Fibroblast of skin of abdomen (primary cell): ENCODE measurements around the gene MKI67.
"Not testable (repeated sequence)": the region's sequence is repeated elsewhere in the genome, so short reads cannot be mapped to it uniquely, and the experiment has no call there.

Experiments
- DNase-seq: peaks from one replicate; pipeline ENCODE4 v3.0.0-alpha.2; 2013

The MKI67 gene

DNA sequence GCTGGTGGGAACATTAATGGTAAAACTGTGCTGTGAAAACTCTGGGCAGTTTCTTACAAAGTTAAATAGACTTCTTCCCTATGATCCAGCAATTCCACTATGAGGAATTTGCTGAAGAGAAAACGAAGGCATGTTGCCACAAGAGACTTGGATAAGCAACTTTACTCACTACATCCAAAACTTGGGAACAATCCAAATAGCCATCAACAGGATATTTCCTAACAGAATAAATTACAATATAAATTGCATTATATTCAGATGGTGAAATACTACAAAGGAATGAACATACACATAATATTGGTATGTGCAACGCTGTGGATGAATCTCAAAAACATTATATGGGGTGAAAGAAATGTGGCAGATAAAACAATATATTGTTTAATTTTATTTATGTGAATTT is 21.4 kb upstream of the MKI67 start:
- peak; percentile 97 for DNase-seq

DNA sequence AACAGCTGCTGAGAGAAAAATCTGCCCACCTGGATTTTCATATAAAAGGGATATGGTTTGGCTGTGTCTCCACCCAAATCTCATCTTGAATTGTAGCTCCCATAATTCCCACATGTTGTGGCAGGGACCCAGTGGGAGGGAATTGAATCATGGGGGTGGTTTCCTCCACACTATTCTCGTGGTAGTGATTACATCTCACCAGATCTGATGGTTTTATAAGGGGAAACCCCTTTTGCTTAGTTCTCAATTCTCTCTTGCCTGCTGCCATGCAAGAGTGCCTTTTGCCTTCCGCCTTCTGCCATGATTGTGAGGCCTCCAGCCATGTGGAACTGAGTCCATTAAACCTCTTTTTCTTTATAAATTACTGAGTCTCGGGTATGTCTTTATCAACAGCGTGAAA is 20.8 kb upstream of the MKI67 start:
- DNase-seq: no peak

DNA sequence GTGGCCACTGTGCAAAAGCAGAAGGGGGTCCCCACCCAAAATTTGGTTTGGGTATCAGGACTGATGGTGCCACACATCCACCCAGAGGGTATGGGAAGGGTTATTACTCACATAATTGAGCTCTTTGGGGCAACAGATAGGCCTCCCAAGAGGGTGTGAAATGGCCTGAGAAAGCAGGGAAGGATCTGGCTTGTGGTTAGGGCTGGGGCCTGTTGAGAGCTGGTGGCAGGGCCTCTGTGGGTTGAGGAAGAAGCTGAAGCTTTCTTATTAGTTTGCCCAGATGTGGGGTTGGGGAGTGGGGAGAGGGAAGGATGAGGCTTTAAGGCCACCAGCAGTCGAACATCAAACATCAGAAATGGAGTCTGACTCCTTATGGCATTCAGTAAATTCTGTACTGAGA is 18.3 kb upstream of the MKI67 start:
- DNase-seq: no peak

DNA sequence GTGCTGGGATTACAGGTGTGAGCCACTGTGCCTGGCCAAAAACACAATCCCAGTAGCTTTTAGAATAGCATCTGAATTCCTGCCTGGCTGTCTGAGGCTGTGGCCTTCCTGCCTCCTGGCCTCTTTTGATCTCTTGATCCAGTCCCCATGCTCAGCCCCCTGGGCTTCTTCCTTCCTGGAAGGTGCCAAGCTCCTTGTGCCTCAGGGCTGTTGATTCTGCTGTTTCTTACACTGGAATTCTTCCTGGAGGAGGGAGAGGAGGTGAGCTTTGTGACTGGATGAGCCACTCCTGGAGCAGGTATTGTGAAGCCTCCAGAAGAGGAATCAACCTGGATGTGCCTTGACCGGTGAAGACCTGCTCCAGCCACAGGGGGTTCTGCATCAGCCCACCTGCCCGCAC is 17.3 kb upstream of the MKI67 start:
- DNase-seq: no peak

DNA sequence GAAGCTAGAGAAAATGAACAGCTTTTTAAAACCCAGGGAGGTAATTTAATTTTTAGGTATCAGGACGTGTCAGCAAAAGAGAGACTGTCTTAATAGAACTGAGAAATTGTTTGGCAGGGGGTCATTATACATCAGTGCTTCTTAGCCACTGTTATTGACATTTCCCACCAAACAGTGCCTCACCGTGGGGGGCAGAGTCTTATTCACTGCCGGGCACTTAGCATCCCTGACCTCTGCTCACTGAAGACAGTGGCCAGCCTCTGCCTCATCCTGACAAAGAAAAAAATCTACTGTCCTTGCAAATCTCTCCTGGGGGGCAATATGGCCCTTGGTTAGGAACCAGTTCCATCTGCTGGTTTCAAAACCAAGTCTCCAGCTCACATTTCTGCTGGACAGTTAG is 14.2 kb upstream of the MKI67 start:
- no peak for DNase-seq

DNA sequence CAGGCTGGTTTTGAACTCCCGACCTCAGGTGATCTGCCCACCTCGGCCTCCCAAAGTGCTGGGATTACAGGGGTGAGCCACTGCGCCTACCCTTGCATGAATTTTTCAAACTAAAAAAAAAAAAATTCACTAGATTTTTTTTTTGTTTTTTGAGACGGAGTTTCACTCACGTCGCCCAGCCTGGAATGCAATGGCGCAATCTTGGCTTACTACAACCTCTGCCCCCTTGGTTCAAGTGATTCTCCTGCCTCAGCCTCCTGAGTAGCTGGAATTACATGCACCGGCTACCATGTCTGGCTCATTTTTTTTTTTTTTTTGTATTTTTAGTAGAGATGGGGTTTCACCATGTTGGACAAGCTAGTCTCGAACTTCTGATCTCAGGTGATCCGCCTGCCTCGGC is 12.2 kb upstream of the MKI67 start:
- DNase-seq: not testable (repeated sequence)

DNA sequence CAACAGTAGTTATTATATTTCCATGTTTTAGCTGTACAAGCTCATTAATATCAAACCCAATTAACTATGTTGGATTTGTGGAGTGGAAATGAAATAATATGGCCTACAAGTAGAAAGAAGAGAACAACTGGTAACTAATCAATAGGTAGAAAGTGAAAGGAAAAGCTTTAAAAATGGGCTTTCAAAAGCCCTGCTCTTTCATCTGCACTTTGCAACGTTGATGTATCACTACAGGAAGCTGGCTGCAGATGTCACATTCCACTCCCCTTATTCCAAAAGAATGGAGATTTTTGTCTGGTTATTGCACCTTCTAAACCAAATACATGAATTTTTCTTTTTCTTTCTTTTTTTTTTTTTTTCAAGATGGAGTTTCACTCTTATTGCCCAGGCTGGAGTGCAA is 11.7 kb upstream of the MKI67 start:
- DNase-seq: peak; percentile 59

DNA sequence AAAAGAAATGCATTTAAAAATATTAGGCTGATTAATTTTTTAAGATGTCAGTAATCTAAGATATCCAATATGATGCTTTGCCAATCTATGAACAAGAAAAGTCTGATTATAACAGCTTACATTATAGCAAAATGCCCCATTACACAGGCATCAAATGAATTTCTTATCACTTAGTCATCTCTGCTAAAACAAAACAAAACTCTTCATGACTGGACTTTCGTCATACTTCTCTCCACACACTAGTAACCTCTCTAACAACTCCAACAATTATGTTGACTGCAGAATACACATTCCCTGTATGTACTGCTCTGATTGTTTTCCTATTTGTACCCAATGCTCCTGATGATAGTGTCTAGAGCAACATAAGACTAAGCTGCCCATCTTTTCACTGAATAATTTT is 3.8 kb upstream of the MKI67 start:
- peak; percentile 35 for DNase-seq

DNA sequence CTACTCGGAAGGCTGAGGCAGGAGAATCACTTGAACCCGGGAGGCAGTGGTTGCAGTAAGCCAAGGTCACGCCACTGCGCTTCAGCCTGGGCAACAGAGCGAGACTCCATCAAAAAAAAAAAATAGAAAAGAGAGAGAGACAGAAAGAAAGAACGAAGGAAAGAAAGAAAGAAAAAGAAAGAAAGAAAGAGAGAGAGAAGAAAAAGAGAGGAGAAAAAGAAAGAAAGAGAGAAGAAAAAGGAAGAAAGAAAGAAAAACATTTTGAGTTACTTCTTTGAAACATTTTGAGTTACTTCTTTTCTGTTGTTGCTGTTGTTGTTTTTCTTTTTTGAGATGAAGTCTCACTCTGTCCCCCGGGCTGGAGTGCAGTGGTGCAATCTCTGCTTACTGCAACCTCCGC is 2.4 kb upstream of the MKI67 start:
- DNase-seq: no peak

DNA sequence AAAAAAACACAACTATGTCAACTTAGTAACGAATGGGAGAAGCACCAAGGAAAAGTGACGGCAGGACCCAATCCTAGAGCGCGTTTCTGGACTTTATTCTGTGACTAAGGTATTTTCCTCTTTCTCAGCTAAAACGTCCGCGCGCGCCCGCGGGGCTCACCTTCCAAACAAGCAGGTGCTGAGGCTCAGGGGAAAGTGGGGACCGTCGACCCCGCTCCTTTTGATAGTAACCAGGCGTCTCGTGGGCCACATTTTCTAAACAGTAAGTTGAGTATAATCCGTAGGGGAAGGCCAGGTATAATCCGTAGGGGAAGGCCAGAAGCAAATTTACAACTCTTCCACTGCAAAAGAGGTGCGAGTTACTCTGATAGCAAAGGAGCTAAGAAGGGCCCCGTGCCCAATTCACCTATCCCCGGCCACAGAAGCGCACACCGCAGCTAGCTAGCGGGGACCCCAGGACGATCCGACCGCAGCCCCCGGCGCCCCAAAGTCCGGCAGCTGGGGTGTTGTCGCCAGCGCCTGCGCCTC is 743 bp downstream of the MKI67 start:
- DNase-seq: no peak

DNA sequence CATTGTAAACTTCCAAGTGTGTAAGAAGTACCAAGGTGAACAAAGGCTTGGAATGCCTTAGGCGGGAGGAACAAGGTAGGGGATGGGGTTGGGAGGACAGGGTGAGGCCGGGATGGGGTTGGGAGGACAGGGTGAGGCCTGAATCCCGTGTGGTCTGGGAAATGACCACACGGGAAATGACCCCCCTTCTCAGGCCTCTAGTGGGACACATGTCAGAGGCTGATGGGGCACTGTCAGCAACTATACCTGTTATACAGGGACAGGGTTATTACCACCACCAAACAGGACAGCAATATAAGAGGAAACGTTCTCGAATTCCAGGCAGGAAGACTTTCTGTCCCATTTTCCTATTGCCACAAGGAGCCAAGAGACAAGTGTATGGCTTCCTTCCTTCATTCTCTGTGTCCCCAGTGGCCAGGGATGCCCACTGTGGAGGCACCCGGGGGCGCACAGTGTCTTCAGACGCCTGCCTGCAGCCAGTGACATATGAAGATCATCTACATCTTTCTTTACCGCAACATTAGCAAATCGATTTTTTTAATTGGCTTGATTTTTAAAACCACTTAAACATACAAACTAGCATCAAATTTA is 1.3 kb downstream of the MKI67 start:
- no peak for DNase-seq

DNA sequence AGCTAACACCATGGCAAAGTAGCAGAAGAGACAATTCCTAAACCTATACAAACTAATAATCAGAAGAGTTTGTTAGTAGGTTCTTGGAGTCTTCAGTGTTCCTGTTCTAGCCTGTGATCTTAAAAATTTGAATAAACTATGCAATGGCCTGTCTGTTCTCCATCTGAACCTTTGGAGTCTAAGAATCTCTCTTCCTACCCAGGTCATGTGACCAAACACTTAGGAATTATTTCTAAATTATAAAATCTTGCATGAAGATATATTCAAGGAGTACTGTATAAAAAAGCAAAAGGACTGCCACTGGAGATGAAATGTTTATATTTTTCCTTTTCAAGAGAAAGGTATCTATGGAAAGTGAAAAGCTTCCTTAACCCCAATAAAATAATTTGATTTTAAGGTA is 2.4 kb downstream of the MKI67 start:
- DNase-seq: no peak

DNA sequence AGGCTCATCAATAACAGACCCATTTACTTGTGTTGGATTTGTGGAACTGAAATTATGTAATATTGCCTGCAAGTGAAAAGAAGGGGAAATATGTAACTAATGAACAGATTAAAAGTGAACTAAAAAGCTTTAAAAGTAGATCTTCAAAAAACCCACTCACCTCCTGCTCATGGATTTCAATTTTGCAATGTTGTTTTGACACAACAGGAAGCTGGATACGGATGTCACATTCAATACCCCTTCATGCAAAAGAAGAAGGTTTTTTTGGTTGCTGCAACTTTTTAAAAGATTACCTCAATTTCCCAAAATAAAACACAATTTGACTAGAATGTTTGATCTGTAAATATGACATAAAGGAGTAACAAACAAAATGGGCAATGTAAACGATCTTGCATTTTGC is 3.3 kb downstream of the MKI67 start:
- no peak for DNase-seq

DNA sequence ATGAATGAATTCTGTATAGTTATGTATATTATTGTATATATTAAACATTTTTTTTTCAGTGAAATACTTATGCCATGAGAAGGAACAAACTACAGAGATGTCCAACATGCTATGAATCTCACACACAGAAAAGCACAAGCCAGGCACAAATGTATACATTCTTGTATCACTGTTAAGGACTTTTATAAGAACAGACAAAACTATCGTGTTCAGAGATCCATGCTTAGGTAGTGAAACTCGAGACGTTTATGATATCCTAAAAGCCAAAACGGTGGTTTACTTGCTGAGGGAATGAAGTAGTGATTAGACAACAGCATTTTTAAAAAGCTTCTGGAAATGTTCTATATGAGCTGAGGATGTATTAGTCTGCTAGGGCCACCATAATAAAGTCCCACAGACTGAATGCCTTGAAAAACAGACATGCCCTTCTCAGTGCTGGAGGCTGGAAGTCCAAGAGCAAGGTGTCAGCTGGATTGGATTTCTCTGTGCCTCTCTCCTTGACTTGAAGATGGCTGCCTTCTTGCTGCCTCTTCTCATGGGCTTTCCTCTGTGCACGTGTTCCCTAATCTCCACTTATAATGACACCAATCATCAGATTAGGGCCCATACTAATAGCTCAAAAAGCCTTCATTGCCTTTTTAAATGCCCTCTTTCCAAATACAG is 4.3 kb downstream of the MKI67 start:
- no peak for DNase-seq

DNA sequence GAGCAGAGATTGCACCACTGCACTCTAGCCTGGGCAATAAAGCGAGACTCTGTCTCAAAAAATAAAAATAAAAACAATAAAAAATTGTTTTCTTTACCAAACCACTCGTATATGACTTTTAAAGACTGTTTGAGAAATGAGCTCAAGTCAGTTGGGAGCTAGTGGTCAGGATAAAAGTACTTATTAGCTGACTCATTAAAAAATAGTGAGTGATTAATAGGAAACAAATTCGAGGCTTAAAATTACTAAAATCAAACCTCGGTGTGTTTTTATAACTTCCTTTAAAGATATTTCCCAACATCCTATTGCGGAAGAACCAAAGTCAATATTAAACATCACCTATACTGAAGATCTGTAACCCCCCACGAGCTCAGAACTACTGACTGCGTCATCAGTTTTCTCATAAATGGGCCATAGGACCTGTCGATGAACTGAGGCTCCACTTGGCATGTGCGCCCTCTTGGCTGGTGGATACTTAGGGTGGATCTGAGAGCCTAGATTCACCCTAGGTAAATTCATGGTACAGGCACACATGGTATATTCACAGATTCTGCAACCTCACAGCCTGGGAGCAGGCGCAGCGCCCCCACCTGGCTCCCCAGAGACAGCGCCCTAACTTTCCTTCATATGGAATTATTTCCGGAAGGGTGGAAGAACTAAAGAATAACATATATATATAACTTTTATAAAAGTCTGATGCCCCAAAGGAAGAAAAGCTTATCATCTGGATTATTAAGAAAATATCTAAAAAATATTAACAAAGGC is 9.2 kb downstream of the MKI67 start:
- peak; percentile 5 for DNase-seq

DNA sequence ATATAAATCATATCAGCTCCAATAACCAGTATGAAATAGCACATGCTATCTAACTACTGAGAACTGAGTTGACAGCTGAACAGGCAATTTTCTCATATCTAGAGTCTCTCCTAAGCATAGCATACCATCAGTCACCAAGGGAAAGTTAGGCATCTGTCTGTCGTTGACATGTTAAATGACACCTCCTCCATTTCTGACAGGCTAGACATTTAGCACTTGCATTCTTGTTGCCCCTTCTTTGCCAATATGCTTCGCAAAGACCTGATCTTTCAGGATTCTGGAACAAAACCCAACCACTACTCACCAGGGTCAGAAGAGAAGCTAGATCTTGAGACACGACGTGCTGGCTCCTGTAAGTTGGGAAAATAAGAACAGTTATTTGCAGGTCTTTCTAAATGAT is 10.0 kb downstream of the MKI67 start:
- DNase-seq: peak; percentile 7

DNA sequence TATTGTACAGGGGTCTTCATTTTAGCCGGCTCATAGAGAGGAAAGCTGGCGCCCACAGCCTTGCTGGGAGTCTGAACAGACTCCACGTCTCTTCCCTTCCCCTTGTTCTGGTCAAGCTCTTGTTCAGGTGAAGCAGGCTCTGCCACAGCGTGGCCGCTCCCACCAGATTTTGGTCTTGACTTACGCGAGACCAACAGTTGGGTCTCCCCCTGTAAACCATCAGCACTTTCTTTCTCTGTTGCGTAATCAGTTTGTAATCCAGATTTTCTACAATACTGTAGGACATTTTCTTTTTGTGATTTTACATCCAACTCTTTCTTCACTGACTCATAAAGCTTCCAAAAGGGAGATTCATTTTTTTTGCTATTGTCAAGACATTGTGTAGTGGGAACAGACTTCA is 10.9 kb downstream of the MKI67 start:
- no peak for DNase-seq

DNA sequence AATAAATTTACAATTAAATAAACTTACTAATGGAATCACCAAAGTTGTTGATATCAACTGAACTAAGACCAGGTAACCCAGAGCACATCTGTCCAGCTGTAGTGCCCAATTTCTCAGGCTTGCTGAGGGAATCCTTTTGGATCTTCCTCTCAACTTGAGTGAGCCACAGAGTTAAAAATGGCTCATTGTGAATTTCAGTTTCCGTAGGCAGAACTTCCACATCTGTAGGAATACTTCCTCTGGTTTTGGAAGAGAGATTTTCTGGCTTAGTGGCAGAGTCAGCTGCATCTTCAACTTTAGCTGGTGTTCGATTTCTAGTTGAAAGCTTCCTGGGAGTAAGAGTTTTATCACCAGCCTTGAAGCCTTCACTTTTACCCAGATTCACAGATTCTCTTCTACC is 11.3 kb downstream of the MKI67 start:
- no peak for DNase-seq

DNA sequence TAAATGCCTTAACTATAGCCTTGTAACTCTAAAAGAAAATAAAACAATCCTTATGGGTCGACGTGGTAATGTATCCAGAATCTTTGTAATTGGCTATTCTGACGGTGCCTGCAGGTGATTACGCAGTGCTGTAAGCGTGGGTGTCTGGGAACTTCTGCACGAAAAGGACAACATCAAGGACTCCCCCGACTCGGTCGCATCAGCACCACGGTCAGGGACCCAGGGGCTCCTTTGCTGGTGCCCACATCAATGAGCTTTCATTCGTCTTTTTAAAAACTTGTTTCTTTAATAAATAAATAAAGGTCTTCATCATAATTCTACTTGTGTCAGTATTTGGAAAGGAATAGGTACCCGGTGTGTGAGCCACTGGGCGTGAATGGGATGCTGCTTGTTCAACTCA is 13.2 kb downstream of the MKI67 start:
- no peak for DNase-seq

DNA sequence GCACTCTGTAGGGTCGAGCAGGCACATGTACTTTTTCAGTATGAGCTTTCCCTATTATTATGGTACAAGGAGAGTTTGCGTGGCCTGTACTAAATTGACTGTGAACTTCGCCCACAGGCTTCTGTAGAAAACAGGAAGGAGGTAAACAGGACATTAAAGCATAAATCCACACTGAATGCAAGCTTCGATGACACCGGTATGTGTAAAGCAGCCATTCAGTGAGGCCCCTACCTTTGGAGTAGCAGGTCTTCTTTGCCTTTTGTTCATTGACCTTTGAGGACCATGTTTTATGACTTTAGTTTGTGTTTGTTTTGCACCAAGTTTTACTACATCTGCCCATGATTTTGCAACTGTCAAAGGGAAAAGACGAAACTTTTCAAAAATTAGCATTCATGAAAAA is 14.5 kb downstream of the MKI67 start:
- no peak for DNase-seq

DNA sequence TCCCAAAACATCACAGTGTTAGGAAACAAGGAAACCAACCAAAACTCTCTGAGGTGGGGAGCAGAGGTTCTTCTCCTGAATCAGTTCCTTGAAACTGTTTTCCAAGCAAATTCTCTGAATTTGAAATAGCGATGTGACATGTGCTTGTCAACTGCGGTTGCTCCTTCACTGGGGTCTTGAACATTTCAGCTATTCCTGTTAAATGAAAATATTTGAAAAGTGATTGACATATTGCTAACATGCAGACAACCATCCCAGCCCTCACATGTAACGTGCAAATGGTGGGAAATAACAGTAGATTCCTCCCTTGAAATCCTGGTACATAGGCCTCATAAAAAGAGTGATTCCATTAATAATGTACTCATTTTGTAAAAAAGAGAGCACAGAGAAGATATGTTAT is 15.9 kb downstream of the MKI67 start:
- DNase-seq: no peak

DNA sequence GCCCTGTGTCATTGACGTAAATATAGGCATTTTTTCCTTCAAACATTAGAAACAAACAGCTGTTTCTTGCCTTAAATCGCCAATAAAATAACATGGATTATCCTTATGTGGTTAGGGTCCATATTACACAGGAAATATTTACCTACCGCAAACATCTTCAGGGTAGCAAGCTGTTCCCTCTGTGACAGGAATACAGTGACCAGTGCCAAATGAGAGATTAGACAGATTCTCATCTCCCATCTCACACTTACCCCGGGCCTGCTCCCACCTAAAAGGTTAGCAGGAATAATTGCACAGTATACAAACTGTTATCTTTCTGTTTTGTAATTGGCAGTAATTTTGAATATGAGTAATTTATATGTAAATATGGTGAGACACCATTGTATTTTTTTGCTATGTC is 16.5 kb downstream of the MKI67 start:
- DNase-seq: no peak

DNA sequence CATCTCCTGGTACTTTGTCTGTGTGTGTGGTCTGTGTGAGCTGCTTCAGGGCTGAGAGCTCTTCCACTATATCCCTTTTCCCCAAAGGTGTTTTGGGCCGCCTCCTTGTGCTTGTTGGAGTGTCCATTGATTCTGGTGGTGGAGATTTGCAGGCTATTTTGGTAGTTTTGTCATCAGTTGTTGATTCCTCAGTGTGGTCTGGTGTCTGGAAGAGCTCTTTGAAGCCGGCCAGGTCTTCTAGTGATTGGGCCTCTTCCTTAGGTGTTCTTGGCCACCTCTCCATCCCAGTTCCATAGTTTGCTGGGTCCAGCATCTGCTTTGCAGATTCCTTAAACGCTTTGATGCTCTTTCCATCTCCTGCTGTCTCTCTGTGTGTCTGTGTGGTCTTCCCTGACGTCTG is 20.8 kb downstream of the MKI67 start:
- no peak for DNase-seq

DNA sequence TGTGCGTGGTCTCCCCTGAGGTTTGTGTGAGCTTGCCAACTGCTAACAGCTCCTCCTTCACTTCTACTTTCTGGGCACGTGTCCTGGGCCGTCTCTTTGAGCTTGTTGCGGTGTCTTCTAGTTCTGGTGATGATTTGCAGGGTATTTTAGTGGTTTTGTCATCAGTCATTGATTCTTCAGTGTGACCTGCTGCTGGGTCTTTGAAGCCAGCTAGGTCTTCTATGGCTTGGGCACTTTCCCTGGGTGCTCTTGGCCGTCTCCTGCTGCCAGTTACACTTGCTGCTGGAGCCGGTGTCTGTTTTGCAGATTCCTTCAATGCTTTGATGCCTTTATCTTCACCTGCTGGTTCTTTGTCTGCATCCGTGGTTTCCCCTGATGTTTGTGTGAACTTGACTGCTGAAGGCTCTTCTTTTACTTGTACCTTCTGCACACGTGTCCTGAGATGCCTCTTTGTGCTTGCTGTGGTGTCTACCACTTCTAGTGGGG is 23.0 kb downstream of the MKI67 start:
- DNase-seq: no peak
